Right forelimb (tissue), 1 donor: Measurements from ENCODE around the gene TECTB.

Source experiments
- DNase-seq: peaks from one replicate; pipeline ENCODE4 v3.0.0-alpha.2; 2018

Gene TECTB

GRCh38 chr10:112349521-112350085 is 66.4 kb downstream of the TECTB start:
- DNase-seq = no peak

GRCh38 chr10:112351146-112351545 is 67.9 kb downstream of the TECTB start:
- no peak for DNase-seq

- DNase-seq = no peak
Observed at GRCh38 chr10:112352044-112352443, 68.8 kb downstream of the TECTB start.

- DNase-seq = no peak
Observed at GRCh38 chr10:112353046-112353445, 69.8 kb downstream of the TECTB start.
